Measurements from ENCODE around the gene JARID2. TPM values are rescaled to one million over a fixed set of nuclear protein-coding genes. Genes with fewer than 3 reads are reported as not detected.
A peak's percentile ranks its signal among the peaks of the same experiment; 100 is the strongest.

JARID2 gene
- total and polyA plus RNA-seq, 2 of the 13 experiments (the other 11 are each of a cell fraction or from before 2014, with no cell fraction given), result 7.5 to 10.3 TPM

- TF ChIP-seq ZNF317 (CRISPR knock-in tag; IDR thresholded peaks at IDR 0.05), result 0 out of 2 replicates have a peak, but pooled peaks have one; percentile 45
- peak; percentile 44; the same call in 1 of the 3 replicates for TF ChIP-seq MXI1 (IDR thresholded peaks at IDR 0.05; ENCODE audit: borderline replicate concordance, low read depth, low read length)
- no peak for TF ChIP-seq CC2D1A (CRISPR knock-in tag; IDR thresholded peaks at IDR 0.05)
- TF ChIP-seq SRY (CRISPR knock-in tag; IDR thresholded peaks at IDR 0.05), result peak; percentile 54; the same call in 1 of the 2 replicates
- TF ChIP-seq TERF1 (CRISPR knock-in tag; IDR thresholded peaks at IDR 0.05), result no peak
- no peak for TF ChIP-seq MIER3 (CRISPR knock-in tag; IDR thresholded peaks at IDR 0.05; ENCODE audit: borderline replicate concordance)
- TF ChIP-seq NR3C1 (CRISPR knock-in tag; IDR thresholded peaks at IDR 0.05), result no peak
- TF ChIP-seq ZNF3 (CRISPR knock-in tag; IDR thresholded peaks at IDR 0.05), result no peak
- no peak for TF ChIP-seq ZNF326 (CRISPR knock-in tag; IDR thresholded peaks at IDR 0.05; ENCODE audit: borderline replicate concordance)
- no peak for TF ChIP-seq GTF3A (CRISPR knock-in tag; conservative IDR thresholded peaks at IDR 0.05)
- no peak for TF ChIP-seq SOX6 (IDR thresholded peaks at IDR 0.05)
- TF ChIP-seq SOX6 (CRISPR knock-in tag; IDR thresholded peaks at IDR 0.05), result peak; percentile 43
- TF ChIP-seq TRIM24 (CRISPR knock-in tag; IDR thresholded peaks at IDR 0.05), result no peak
- no peak for TF ChIP-seq NR2F6 (IDR thresholded peaks at IDR 0.05)
- no peak for TF ChIP-seq NR2F6 (CRISPR knock-in tag; IDR thresholded peaks at IDR 0.05)
- no peak for TF ChIP-seq NONO (IDR thresholded peaks at IDR 0.05)
- TF ChIP-seq NONO (CRISPR knock-in tag; conservative IDR thresholded peaks at IDR 0.05), result peak; percentile 67
- TF ChIP-seq ZBTB49 (CRISPR knock-in tag; IDR thresholded peaks at IDR 0.05; ENCODE audit: borderline replicate concordance), result no peak
- no peak for TF ChIP-seq HMG20B (CRISPR knock-in tag; conservative IDR thresholded peaks at IDR 0.05)
- no peak for TF ChIP-seq RAD21 (CRISPR knock-in tag; IDR thresholded peaks at IDR 0.05)
- 0 out of 2 replicates have a peak, but pooled peaks have one; percentile 39 for TF ChIP-seq ZBTB34 (CRISPR knock-in tag; IDR thresholded peaks at IDR 0.05)
- no peak; the same call in 1 of the 2 replicates for TF ChIP-seq SOX5 (CRISPR knock-in tag; IDR thresholded peaks at IDR 0.05; ENCODE audit: borderline replicate concordance)
- no peak for TF ChIP-seq KLF12 (CRISPR knock-in tag; IDR thresholded peaks at IDR 0.05; ENCODE audit: borderline replicate concordance)
- no peak for TF ChIP-seq MED1 (CRISPR knock-in tag; IDR thresholded peaks at IDR 0.05)
- TF ChIP-seq TP53 (CRISPR knock-in tag; conservative IDR thresholded peaks at IDR 0.05), result no peak
- TF ChIP-seq TBX3 (IDR thresholded peaks at IDR 0.05; ENCODE audit: borderline replicate concordance), result no peak
- no peak for TF ChIP-seq HOXD1 (CRISPR knock-in tag; IDR thresholded peaks at IDR 0.05)
- peak; percentile 66; the same call in 1 of the 2 replicates for TF ChIP-seq FOXK1 (CRISPR knock-in tag; IDR thresholded peaks at IDR 0.05; ENCODE audit: borderline replicate concordance, low read depth)
- no peak for TF ChIP-seq SIX1 (CRISPR knock-in tag; IDR thresholded peaks at IDR 0.05; ENCODE audit: borderline replicate concordance)
Measured at GRCh38 chr6:15248451-15249370, 2.8 kb downstream of the JARID2 start (continued).

All from HepG2 (cell line).